ENCODE results near the gene MAVS. TPM values are rescaled to one million over a fixed set of nuclear protein-coding genes. Genes with fewer than 3 reads are reported as not detected.
A peak's percentile ranks its signal among the peaks of the same experiment; 100 is the strongest.

The MAVS gene
- total and polyA plus RNA-seq, 9 of the 15 experiments (the other 6 are each of a cell fraction or from before 2014, with no cell fraction given): 1.6 to 22.0 (median 11.3) TPM

DNA sequence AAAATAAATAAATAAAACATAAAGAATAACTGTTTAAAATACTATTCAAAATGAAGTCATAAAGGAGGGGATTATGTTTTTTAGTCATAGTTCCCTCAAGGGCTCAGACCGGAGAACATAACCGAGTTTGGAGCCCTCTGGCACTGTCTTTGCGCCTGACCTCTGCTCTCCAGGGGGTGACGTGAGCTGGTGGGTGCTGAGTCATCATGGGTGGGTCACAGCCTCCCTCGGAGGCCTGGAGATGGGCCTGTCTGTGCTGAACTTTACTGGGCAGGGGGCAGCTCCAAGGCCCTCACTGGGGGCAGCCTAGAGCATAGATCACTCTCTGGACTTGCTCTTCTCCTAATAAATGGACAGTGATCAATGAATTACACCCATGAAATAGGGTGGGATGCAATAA, 3.1 kb upstream of the MAVS start (continued):
- TF ChIP-seq SREBF2 (CRISPR knock-in tag; IDR thresholded peaks at IDR 0.05): no peak
- no peak for TF ChIP-seq CBFA2T3 (IDR thresholded peaks at IDR 0.05)
- no peak for TF ChIP-seq STAT5A (IDR thresholded peaks at IDR 0.05; ENCODE audit: borderline replicate concordance, low read length)
- no peak for TF ChIP-seq CEBPB (tag; IDR thresholded peaks at IDR 0.05)
- TF ChIP-seq ZEB2 (IDR thresholded peaks at IDR 0.05): no peak
- TF ChIP-seq PCBP1 (IDR thresholded peaks at IDR 0.05; ENCODE audit: low read depth, low read length, poor library complexity, severe bottlenecking): no peak
- no peak for TF ChIP-seq PTBP1 (IDR thresholded peaks at IDR 0.05; ENCODE audit: low read depth, low read length)
- TF ChIP-seq HDAC2 (IDR thresholded peaks at IDR 0.05): no peak; the same call in 1 of the 2 replicates
- TF ChIP-seq SAP30 (IDR thresholded peaks at IDR 0.05; ENCODE audit: borderline replicate concordance, insufficient read depth, low read depth, low read length, poor library complexity, severe bottlenecking): no peak
- TF ChIP-seq VEZF1 (CRISPR knock-in tag; IDR thresholded peaks at IDR 0.05): no peak; the same call in 1 of the 2 replicates
- TF ChIP-seq CCNT2 (IDR thresholded peaks at IDR 0.05; ENCODE audit: borderline replicate concordance, extremely low read depth, insufficient read length, low read depth, low read length): no peak
- no peak for TF ChIP-seq ZMIZ1 (IDR thresholded peaks at IDR 0.05; ENCODE audit: low read depth in 2 of 2, low read length in 2 of 2)
- 0 out of 2 replicates have a peak, but pooled peaks have one; percentile 21 for TF ChIP-seq CHAMP1 (IDR thresholded peaks at IDR 0.05)
- peak; percentile 93 for TF ChIP-seq JUND (IDR thresholded peaks at IDR 0.05; ENCODE audit: borderline replicate concordance, low read depth, low read length)
- peak; percentile 83; the same call in 1 of the 3 replicates for TF ChIP-seq JUND (tag; IDR thresholded peaks at IDR 0.05; ENCODE audit: borderline replicate concordance, low read depth, low read length)
- TF ChIP-seq NEUROD1 (IDR thresholded peaks at IDR 0.05; ENCODE audit: borderline replicate concordance, low read depth, low read length, partially characterized antibody): no peak
- TF ChIP-seq, protein P1, sequence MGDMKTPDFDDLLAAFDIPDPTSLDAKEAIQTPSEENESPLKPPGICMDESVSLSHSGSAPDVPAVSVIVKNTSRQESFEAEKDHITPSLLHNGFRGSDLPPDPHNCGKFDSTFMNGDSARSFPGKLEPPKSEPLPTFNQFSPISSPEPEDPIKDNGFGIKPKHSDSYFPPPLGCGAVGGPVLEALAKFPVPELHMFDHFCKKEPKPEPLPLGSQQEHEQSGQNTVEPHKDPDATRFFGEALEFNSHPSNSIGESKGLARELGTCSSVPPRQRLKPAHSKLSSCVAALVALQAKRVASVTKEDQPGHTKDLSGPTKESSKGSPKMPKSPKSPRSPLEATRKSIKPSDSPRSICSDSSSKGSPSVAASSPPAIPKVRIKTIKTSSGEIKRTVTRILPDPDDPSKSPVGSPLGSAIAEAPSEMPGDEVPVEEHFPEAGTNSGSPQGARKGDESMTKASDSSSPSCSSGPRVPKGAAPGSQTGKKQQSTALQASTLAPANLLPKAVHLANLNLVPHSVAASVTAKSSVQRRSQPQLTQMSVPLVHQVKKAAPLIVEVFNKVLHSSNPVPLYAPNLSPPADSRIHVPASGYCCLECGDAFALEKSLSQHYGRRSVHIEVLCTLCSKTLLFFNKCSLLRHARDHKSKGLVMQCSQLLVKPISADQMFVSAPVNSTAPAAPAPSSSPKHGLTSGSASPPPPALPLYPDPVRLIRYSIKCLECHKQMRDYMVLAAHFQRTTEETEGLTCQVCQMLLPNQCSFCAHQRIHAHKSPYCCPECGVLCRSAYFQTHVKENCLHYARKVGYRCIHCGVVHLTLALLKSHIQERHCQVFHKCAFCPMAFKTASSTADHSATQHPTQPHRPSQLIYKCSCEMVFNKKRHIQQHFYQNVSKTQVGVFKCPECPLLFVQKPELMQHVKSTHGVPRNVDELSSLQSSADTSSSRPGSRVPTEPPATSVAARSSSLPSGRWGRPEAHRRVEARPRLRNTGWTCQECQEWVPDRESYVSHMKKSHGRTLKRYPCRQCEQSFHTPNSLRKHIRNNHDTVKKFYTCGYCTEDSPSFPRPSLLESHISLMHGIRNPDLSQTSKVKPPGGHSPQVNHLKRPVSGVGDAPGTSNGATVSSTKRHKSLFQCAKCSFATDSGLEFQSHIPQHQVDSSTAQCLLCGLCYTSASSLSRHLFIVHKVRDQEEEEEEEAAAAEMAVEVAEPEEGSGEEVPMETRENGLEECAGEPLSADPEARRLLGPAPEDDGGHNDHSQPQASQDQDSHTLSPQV (IDR thresholded peaks at IDR 0.05): peak; percentile 83
